ENCODE data around the gene RLN3.

Gene RLN3

DNA sequence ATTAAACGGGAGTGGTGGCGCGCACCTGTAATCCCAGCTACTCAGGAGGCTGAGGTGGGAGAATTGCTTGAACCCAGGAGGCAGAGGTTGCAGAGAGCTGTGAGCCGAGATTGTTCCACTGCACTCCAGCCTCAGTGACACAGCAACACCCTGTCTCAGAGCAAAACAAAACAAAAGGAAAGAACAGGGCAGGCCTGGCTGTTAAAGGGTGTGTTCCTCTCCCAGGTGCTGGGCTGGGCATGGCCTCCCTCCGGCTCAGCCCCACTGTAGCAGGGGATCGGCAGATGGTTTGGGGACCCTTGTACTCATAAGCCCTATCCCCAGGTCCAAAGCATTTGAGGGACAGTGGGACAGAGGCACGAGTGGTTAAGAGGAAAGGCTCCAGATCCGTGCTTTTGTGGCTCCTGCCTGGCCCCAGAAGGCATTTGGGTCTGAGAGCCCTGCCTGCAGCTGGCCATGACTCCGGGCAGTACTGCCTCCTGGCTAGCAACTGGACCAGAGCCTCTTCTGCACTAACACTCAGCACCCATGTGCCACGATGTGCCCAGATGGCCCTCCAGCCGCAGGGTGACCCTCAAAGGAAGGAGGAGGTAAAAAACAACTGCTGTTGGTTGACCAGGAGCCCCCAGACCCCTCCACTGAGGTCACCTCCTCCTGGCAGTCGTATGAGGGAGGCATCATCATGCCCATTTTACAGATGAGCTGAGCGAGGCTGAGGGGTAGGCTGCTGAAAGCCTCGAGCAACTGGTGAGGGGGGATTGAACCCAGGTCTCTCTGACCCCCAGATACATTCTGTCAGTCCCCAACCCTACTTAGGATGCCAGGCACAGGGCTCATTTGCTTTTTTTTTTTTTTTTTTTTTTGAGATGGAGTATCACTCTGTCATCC, 31.8 kb upstream of the RLN3 start:
- Mint-ChIP-seq H3K4me3 (no peak overlapping the region), H3K9me3 (peaks cover 24% of the 10 kb centered on the region), H3K27me3 (ENCODE audit: low read depth, poor library complexity) (no peaks in the 10 kb centered on the region), H3K27ac (no peak overlapping the region), H3K36me3 (ENCODE audit: low read depth) (peaks cover 39% of the 10 kb centered on the region), H3K4me1 (peaks cover 7% of the 10 kb centered on the region)
- TF ChIP-seq, protein P1, sequence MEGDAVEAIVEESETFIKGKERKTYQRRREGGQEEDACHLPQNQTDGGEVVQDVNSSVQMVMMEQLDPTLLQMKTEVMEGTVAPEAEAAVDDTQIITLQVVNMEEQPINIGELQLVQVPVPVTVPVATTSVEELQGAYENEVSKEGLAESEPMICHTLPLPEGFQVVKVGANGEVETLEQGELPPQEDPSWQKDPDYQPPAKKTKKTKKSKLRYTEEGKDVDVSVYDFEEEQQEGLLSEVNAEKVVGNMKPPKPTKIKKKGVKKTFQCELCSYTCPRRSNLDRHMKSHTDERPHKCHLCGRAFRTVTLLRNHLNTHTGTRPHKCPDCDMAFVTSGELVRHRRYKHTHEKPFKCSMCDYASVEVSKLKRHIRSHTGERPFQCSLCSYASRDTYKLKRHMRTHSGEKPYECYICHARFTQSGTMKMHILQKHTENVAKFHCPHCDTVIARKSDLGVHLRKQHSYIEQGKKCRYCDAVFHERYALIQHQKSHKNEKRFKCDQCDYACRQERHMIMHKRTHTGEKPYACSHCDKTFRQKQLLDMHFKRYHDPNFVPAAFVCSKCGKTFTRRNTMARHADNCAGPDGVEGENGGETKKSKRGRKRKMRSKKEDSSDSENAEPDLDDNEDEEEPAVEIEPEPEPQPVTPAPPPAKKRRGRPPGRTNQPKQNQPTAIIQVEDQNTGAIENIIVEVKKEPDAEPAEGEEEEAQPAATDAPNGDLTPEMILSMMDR (IDR thresholded peaks at IDR 0.05), result no peak
- no peak for DNase-seq

DNA sequence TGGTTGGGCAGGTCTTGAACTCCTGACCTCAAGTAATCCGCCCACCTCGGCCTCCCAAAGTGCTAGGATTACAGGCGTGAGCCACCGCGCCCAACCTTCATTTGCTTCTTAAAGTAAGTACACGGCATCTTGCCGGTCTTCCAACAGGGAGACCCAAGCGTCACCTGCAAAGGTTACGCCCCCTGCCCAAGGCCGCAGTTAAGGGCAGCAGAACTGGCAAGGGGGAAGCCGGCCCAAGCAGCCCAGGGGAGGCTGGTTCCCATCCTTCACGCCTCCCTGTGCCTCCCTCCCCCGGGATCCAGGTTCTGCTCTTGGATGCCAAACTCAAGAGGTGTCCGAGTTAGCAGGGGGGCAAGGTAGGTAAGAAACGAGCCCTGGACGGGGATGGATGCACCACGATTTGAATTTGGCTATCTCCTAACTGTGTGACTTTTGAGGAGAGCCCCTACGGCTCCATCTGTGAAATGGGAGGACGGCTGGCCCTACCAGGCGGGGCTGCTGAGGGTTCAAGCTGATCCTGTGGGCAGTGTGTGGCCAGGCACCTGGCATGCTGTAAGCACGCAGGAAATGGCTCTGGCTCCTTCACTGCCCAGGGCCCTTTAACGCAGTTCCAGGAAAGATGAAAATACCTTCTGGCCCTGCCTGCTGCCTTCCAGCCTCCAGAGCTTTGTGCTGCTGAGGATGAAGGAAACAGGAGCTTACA, 30.9 kb upstream of the RLN3 start:
- Mint-ChIP-seq H3K27me3 (ENCODE audit: low read depth, poor library complexity) (no peaks in the 10 kb centered on the region), H3K4me1 (peaks cover 7% of the 10 kb centered on the region), H3K9me3 (peaks cover 25% of the 10 kb centered on the region), H3K4me3 (no peak overlapping the region), H3K27ac (no peak overlapping the region), H3K36me3 (ENCODE audit: low read depth) (peaks cover 37% of the 10 kb centered on the region)
- TF ChIP-seq, protein P1 (IDR thresholded peaks at IDR 0.05), result no peak
- DNase-seq, result no peak

DNA sequence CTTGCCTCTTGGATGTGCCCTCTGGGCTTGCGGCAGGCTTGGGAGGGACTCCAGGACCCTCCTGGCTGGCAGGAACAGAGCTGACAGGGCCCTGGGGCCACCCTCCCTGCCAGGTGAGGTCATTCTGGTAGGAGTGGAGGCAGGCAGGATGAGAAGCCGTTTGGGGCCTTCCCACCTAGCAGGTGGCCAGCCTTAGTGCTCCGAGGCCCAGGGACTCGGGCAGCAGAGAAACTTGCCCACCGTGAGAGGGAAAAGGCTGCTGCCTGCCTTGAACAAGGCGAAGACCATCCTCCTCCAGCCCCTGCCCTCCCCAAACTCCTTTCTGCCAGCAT, 30.4 kb upstream of the RLN3 start:
- TF ChIP-seq, protein P1 (IDR thresholded peaks at IDR 0.05), result no peak
- Mint-ChIP-seq H3K27me3 (ENCODE audit: low read depth, poor library complexity) (no peaks in the 10 kb centered on the region), H3K4me1 (peaks cover 13% of the 10 kb centered on the region), H3K27ac (no peak overlapping the region), H3K36me3 (ENCODE audit: low read depth) (peaks cover 33% of the 10 kb centered on the region), H3K9me3 (peaks cover 25% of the 10 kb centered on the region), H3K4me3 (no peak overlapping the region)
- DNase-seq, result no peak

DNA sequence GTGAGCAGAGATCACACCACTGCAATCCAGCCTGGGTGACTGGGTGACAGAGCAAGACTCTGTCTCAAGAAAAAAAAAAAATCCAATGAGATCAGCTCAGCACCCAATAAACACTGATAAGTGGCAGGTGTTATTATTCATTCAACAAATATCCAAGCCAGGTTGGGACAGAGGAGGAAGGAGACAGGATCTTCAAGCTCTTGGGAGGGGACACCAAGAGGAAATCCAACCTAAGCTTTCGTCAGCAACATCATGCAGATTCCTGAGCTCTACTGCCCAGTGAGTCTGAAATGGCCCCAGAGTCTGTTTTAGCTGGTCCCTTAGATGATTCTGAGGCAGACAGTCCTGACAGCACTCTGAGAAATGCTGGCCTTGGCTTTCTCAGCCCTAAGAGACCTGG, 29.5 kb upstream of the RLN3 start:
- peaks cover 33% of the 10 kb centered on the region for H3K36me3 Mint-ChIP-seq (ENCODE audit: low read depth)
- H3K27me3 Mint-ChIP-seq (ENCODE audit: low read depth, poor library complexity), result no peaks in the 10 kb centered on the region
- H3K4me1 Mint-ChIP-seq, result peaks cover 21% of the 10 kb centered on the region
- no peak overlapping the region for H3K4me3 Mint-ChIP-seq
- DNase-seq, result no peak
- H3K27ac Mint-ChIP-seq, result no peak overlapping the region
- H3K9me3 Mint-ChIP-seq, result peaks cover 25% of the 10 kb centered on the region
- TF ChIP-seq, protein P1 (IDR thresholded peaks at IDR 0.05), result no peak

DNA sequence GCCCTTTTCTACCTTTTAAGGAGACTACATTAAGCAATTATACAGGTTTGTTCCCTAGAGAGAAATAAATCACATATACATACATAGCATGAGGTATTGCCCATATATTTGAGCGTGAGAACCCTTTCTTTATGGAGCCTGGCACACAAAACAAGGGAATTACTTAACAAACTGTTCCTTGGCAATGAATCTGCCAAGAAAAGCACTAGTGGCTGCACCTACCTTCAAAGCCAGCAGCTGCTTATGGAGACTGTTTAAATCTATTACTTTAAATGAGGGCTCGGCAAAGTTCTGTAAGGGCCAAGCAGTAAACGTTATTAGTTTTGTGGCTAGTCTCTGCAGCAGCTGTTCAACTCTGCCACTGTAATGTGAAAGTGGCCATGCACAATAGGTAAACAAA, 28.9 kb upstream of the RLN3 start:
- TF ChIP-seq, protein P1 (IDR thresholded peaks at IDR 0.05), result no peak
- no peak for DNase-seq
- H3K27ac Mint-ChIP-seq, result no peak overlapping the region
- H3K9me3 Mint-ChIP-seq, result peaks cover 25% of the 10 kb centered on the region
- H3K27me3 Mint-ChIP-seq (ENCODE audit: low read depth, poor library complexity), result no peaks in the 10 kb centered on the region
- H3K36me3 Mint-ChIP-seq (ENCODE audit: low read depth), result peaks cover 33% of the 10 kb centered on the region
- H3K4me1 Mint-ChIP-seq, result peaks cover 23% of the 10 kb centered on the region
- H3K4me3 Mint-ChIP-seq, result no peak overlapping the region
